Measurements from ENCODE around the gene CNNM4. TPM values are rescaled to one million over a fixed set of nuclear protein-coding genes. Genes with fewer than 3 reads are reported as not detected.

Gene CNNM4
- total RNA-seq, 1 donor from 2014 or later, result 5.8 TPM

GRCh38 chr2:96737831-96738230 is 22.9 kb upstream of the CNNM4 start:
- Histone ChIP-seq H3K9me3 (ENCODE audit: insufficient read depth, low read depth, low read length) (no peaks in the 10 kb centered on the region), H3K4me2 (ENCODE audit: low read length) (no peak overlapping the region), H3K27me3 (ENCODE audit: insufficient read depth, low read length) (no peaks in the 10 kb centered on the region), H4K20me1 (ENCODE audit: insufficient read depth, low read length) (peaks cover 10% of the 10 kb centered on the region), H3K4me1 (ENCODE audit: insufficient read depth, low read length) (peaks cover 11% of the 10 kb centered on the region), H2AFZ (ENCODE audit: low read depth, low read length) (no peak overlapping the region), H3K36me3 (ENCODE audit: insufficient read depth, low read length) (peaks cover 20% of the 10 kb centered on the region), H3K79me2 (ENCODE audit: insufficient read depth, low read length) (peaks cover 22% of the 10 kb centered on the region), H3K4me3 (ENCODE audit: insufficient read depth, low read depth, low read length) (no peak overlapping the region), H3K27ac (ENCODE audit: low read depth, low read length) (no peak overlapping the region), H3K9ac (ENCODE audit: low read length) (no peak overlapping the region)
- no peak for DNase-seq (ENCODE audit: low read depth)
- no peak for FAIRE-seq
- Mint-ChIP-seq H3K4me3 (ENCODE audit: unreplicated experiment) (no peak overlapping the region), H3K9me3 (ENCODE audit: unreplicated experiment) (no peaks in the 10 kb centered on the region), H3K36me3 (ENCODE audit: low read depth, unreplicated experiment) (peaks cover 11% of the 10 kb centered on the region), H3K27me3 (ENCODE audit: low read depth, unreplicated experiment) (no peaks in the 10 kb centered on the region), H3K27ac (ENCODE audit: unreplicated experiment) (no peak overlapping the region), H3K4me1 (ENCODE audit: low read depth, unreplicated experiment) (peaks cover 12% of the 10 kb centered on the region)
- no peak for TF ChIP-seq EZH2 (IDR thresholded peaks at IDR 0.05; ENCODE audit: insufficient read depth, low read length)
- TF ChIP-seq CTCF (IDR thresholded peaks at IDR 0.05; ENCODE audit: insufficient read depth, low read depth, low read length), result no peak

DNA sequence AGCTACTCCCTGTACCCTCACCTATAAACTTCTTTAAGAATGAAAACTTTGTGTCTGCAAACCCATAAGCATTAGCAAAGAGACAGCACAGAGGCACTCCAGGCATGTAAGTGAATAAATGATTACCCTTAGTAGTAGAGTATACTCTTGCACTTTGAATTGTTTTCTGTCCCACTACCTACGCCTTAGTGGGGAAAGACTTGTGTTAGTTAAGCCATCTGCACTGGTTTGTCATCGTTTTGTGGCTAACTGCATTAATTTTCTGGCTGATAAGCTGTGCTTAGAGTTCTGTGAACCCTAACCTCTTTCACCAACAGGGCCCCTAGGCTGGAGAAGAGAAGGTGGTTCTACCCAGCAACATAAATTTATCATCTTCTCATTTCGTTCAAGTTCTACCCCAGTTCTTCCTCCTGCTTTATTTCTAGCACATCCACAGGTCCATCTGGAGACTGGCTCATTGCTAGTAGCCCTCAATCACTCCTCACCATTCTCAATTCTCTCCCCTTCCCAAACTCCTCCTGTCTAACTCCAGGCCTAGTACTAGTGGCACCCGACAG is 21.5 kb upstream of the CNNM4 start:
- Histone ChIP-seq H3K36me3 (ENCODE audit: insufficient read depth, low read length) (peaks cover 8% of the 10 kb centered on the region), H3K4me1 (ENCODE audit: insufficient read depth, low read length) (peaks cover 11% of the 10 kb centered on the region), H2AFZ (ENCODE audit: low read depth, low read length) (peak overlapping the region; percentile 86), H3K4me2 (ENCODE audit: low read length) (peak overlapping the region; percentile 86), H3K79me2 (ENCODE audit: insufficient read depth, low read length) (peaks cover 22% of the 10 kb centered on the region), H3K4me3 (ENCODE audit: insufficient read depth, low read depth, low read length) (peak overlapping the region; percentile 79), H3K9ac (ENCODE audit: low read length) (peak overlapping the region; percentile 86), H3K27me3 (ENCODE audit: insufficient read depth, low read length) (no peaks in the 10 kb centered on the region), H3K9me3 (ENCODE audit: insufficient read depth, low read depth, low read length) (no peaks in the 10 kb centered on the region), H4K20me1 (ENCODE audit: insufficient read depth, low read length) (peaks cover 10% of the 10 kb centered on the region), H3K27ac (ENCODE audit: low read depth, low read length) (peak overlapping the region; percentile 51)
- H3K36me3 Mint-ChIP-seq (ENCODE audit: low read depth, unreplicated experiment), result peaks cover 7% of the 10 kb centered on the region
- no peak for FAIRE-seq
- TF ChIP-seq EZH2 (IDR thresholded peaks at IDR 0.05; ENCODE audit: insufficient read depth, low read length), result no peak
- no peak for TF ChIP-seq CTCF (IDR thresholded peaks at IDR 0.05; ENCODE audit: insufficient read depth, low read depth, low read length)
- peaks cover 12% of the 10 kb centered on the region for H3K4me1 Mint-ChIP-seq (ENCODE audit: low read depth, unreplicated experiment)
- no peak for DNase-seq (ENCODE audit: low read depth)
- H3K27ac Mint-ChIP-seq (ENCODE audit: unreplicated experiment), result peak overlapping the region; percentile 93
- no peaks in the 10 kb centered on the region for H3K9me3 Mint-ChIP-seq (ENCODE audit: unreplicated experiment)
- H3K4me3 Mint-ChIP-seq (ENCODE audit: unreplicated experiment), result peak overlapping the region; percentile 97
- no peaks in the 10 kb centered on the region for H3K27me3 Mint-ChIP-seq (ENCODE audit: low read depth, unreplicated experiment)
